Body of pancreas (tissue), 4 donors: ENCODE data around the gene MMP10.

Experiments used
- CTCF ChIP-seq, 7 experiments: fragments of 450-650 bp in 4 of 7; fragments of 200-600 bp in 3 of 7; sonication (generic) in 3 of 7; IDR thresholded peaks; one replicate each; pipeline ENCODE4 v1.5.1; 2016 to 2019; ENCODE audit warnings: antibody characterized with exemption in 7 of 7
- POLR2A ChIP-seq, 3 donors: fragments of 450-650 bp; IDR thresholded peaks; one replicate each; pipeline ENCODE4 v1.6.1; 2016; ENCODE audit warnings: antibody characterized with exemption in 3 of 3, mild to moderate bottlenecking in 2 of 3

DNA sequence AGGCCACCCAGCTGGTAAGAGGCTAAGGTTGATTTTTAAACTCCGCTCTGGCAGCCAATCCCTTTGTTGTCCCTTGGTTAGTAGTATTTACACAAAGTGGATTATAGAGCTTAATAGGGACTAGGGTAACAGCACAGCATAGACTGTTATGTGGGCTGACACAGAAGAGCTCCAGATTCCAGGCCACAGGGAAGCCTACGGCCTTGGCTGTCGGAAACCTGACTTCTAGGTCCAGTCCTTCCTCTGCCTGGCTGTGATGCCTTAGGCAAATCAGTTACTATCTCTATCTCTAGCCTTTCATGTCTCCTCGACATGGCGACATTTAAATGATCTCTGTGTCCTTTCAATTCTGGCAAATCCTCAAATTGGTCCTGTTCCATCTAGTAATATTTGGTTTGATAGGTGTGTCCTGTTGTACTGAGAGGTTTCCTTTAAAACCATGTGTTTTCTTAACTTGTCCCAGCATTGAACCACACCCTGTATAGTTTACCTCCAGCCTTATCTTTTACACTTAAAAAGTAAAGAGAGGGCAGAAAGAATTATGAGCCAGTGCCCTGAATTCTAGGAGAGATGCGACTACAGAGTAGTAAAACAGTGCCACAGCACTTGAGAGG, 13.4 kb upstream of the MMP10 start:
- TF ChIP-seq CTCF (IDR thresholded peaks at IDR 0.05), result no peak
- TF ChIP-seq POLR2A (IDR thresholded peaks at IDR 0.05), result no peak
